ENCODE data around the gene HSPB6.
"Not testable (repeated sequence)": the region's sequence is repeated elsewhere in the genome, so short reads cannot be mapped to it uniquely, and the experiment has no call there.

The HSPB6 gene

GRCh38 chr19:35756377-35757230 lies at the start of gene HSPB6:
HSPB6 (minus strand) TSS chr19:35757029; CDS start chr19:35757008, 21 bp downstream.
- Histone ChIP-seq H3K27ac (peak within 1 kb of the TSS; percentile 100), H3K4me3 (peak within 1 kb of the TSS; percentile 79)
- no peak for TF ChIP-seq CTCF (IDR thresholded peaks at IDR 0.05)
- DNase-seq (ENCODE audit: low spot score): peak; percentile 91

DNA sequence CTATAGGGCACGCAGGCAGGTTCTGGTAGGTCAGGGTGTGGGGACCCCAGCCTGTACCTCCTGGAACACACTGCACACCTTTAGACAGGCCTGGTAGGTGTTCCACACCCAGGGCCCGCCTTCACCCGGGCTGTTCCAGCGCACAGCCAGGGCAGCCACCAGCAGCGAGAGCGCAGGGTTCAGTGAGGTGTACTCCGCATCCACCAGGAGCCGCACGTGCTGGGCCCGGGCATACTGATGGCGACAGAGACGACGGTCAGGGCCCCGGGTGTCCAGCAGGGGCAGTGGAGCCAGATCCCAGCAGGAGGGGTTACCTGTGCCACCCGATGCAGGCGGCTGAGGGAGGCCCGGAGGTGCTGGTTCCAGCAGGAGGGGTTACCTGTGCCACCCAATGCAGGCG lies 49.8 kb upstream of the HSPB6 start:
- no peak for DNase-seq (ENCODE audit: low spot score)
- no peak for TF ChIP-seq CTCF (IDR thresholded peaks at IDR 0.05)
- Histone ChIP-seq H3K27ac (no peak overlapping the region), H3K4me3 (no peak overlapping the region)

DNA sequence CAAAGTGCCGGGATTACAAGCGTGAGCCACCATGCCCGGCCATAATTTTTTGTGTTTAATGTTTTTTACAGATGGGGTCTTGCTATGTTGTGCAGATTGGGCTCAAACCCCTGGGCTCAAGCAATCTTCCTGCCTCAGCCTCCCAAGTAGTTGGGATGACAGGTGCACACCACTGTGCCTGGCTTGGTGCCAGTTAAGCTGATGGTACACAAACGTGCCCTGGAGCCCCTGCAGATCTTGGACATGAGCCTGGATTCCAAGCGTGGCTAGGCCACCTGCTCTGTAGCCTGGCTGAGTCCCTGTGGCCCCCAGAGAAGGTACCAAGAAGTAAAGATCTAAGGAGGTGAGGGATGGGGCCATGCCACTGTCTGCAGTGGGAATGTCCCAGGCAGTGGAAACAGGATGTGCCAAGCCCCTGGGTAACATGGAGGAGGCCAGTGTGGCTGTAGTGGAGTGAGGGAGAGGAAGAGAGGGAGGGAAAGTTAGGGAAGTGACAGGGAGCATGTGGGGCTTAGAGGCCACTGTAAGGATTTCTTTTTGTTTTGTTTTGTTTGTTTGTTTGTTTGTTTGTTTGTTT lies 48.8 kb upstream of the HSPB6 start:
- no peak overlapping the region for H3K27ac ChIP-seq
- no peak overlapping the region for H3K4me3 ChIP-seq
- TF ChIP-seq CTCF (IDR thresholded peaks at IDR 0.05): no peak
- DNase-seq (ENCODE audit: low spot score): no peak

GRCh38 chr19:35801828-35802227 lies 45.0 kb upstream of the HSPB6 start:
- Histone ChIP-seq H3K27ac (no peak overlapping the region), H3K4me3 (no peak overlapping the region)
- TF ChIP-seq CTCF (IDR thresholded peaks at IDR 0.05): no peak
- no peak for DNase-seq (ENCODE audit: low spot score)

DNA sequence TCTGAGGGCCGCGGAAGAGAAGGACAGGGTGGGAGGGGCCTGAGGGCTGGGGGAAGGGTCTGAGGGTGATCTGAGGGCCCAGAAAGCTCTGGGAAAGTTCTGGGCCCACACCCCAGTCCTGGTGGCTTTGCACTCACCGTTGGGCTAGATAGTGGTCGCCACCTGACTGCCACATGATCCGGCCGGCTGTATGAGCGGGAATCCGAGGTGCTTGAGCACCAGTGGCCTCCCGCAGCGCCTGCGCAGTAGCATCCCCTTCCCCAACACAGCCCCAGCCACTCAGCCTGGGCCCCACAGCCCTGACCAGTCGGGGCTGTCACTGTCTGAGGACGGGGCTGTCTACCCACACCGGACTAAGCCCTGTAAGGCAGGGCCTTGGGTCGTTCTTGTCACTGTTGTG lies 40.8 kb upstream of the HSPB6 start:
- no peak for TF ChIP-seq CTCF (IDR thresholded peaks at IDR 0.05)
- DNase-seq (ENCODE audit: low spot score): no peak
- H3K4me3 ChIP-seq: no peak overlapping the region
- H3K27ac ChIP-seq: no peak overlapping the region

- no peak for TF ChIP-seq CTCF (IDR thresholded peaks at IDR 0.05)
- DNase-seq (ENCODE audit: low spot score): no peak
- no peak overlapping the region for H3K4me3 ChIP-seq
- H3K27ac ChIP-seq: no peak overlapping the region
Observed at GRCh38 chr19:35796645-35797542, 40.1 kb upstream of the HSPB6 start.

DNA sequence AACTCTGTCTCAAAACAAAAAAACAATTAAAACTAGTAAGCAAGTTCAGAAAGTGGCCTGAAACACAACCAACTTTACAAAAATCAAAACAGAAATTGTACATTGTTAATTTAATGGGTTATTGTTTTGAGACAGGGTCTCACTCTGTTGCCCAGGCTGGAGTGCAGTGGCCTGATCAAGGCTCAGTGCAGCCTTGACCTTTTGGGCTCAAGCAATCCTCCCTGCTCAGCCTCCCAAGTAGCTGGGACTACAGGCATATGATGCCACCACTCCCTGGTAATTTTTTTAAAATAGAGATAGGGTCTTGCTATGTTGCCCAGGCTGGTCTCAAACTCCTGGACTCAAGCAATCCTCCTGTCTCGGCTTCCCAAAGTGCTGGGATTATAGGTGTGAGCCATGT lies 38.7 kb upstream of the HSPB6 start:
- not testable (repeated sequence) for H3K27ac ChIP-seq; DNase-seq (ENCODE audit: low spot score); H3K4me3 ChIP-seq
